K562 (cell line): Measurements from ENCODE around the gene SMIM11. TPM values are rescaled to one million over a fixed set of nuclear protein-coding genes. Genes with fewer than 3 reads are reported as not detected.
"Not testable (repeated sequence)": the region's sequence is repeated elsewhere in the genome, so short reads cannot be mapped to it uniquely, and the experiment has no call there.

Experiments
- ATAC-seq: fragments of 200-7000 bp; cut with Tn5 transposase; 3 replicates; pipeline ENCODE4 v1.9.1; 2020; ENCODE audit warnings: moderate library complexity
- BruUV-seq: library from RNA; stranded (reverse); fragments of 400-500 nt; replicated peaks from 2 replicates; lab custom pipeline; 2021; lab: Mats Ljungman, UMichigan
- CTCF ChIA-PET: fragments of 300-600 bp; formaldehyde crosslinking; extraction: SDS; loops from one replicate; lab custom pipeline; 2021; ENCODE audit warnings: low intra/inter-chr PET ratio; lab: Yijun Ruan, JAX
- POLR2A ChIA-PET: fragments of 300-600, 350-650 bp; sonication (Branson Sonifier 250); formaldehyde crosslinking; extraction: SDS; loops from one replicate; lab custom pipeline; 2021; ENCODE audit warnings: antibody characterized with exemption, inconsistent platforms; lab: Yijun Ruan, JAX
- DNase-seq, 4 experiments: peaks; one replicate each; pipeline versions ENCODE4 v3.0.0 to v3.0.0-alpha.2; 2011 to 2018; ENCODE audit warnings: low spot score in 3 of 4, mixed read lengths in 3 of 4; ENCODE audit errors: extremely low read depth in 1 of 4
- FAIRE-seq: peaks from 2 replicates; lab custom pipeline; 2011; peaks lifted over from hg19 to GRCh38; lab: Jason Lieb, UNC
- H2AFZ ChIP-seq: 2 replicates; pipeline ENCODE4 v1.6.0; 2011; ENCODE audit warnings: low read depth, low read length, control low read depth, inconsistent platforms
- H3K27ac ChIP-seq: fragments of 200-600 bp; 3 replicates; pipeline ENCODE4 v1.8.0; 2011; ENCODE audit warnings: low read depth, mild to moderate bottlenecking, control low read depth, inconsistent platforms, low read length, moderate library complexity, mixed read lengths; ENCODE audit errors: extremely low read depth
- H3K27me3 ChIP-seq, 2 experiments: fragments of 300-600 bp in 1 of 2; 2 replicates in 1 of 2; 3 replicates in 1 of 2; pipeline versions ENCODE4 v1.6.0 to v1.8.0; 2011; ENCODE audit warnings: inconsistent platforms in 2 of 2, low read length in 2 of 2, mild to moderate bottlenecking in 1 of 2, mixed read lengths in 1 of 2, moderate library complexity in 1 of 2; ENCODE audit not compliant: control insufficient read depth in 2 of 2, insufficient read depth in 2 of 2
- H3K36me3 ChIP-seq: fragments of 300-600 bp; 3 replicates; pipeline ENCODE4 v1.8.0; 2011; ENCODE audit warnings: mild to moderate bottlenecking, low read length, inconsistent platforms; ENCODE audit not compliant: control insufficient read depth, insufficient read depth
- H3K4me1 ChIP-seq, 2 experiments: fragments of 200-600 bp in 1 of 2; replicated peaks in 1 of 2; 2 replicates in 1 of 2; 3 replicates in 1 of 2; pipeline versions ENCODE4 v1.5.1 to v1.8.0; 2011; ENCODE audit warnings: inconsistent platforms in 2 of 2, low read length in 2 of 2, mild to moderate bottlenecking in 1 of 2, mixed read lengths in 1 of 2, moderate library complexity in 1 of 2; ENCODE audit not compliant: control insufficient read depth in 2 of 2, insufficient read depth in 2 of 2
- H3K4me2 ChIP-seq: 2 replicates; pipeline ENCODE4 v1.6.1; 2011; ENCODE audit warnings: low read length, control low read depth, inconsistent platforms, mixed read lengths; ENCODE audit not compliant: insufficient read depth
- H3K4me3 ChIP-seq: fragments of 200-600 bp; sonication (generic), shearing (Covaris generic); 2 replicates; pipeline ENCODE4 v1.5.1; 2016; ENCODE audit warnings: control low read depth, inconsistent platforms
- H3K79me2 ChIP-seq: fragments of 200-600 bp; 3 replicates; pipeline ENCODE4 v1.8.0; 2011; ENCODE audit warnings: low read length, inconsistent platforms; ENCODE audit not compliant: control insufficient read depth, insufficient read depth
- H3K9ac ChIP-seq, 2 experiments: 2 replicates each; pipeline versions ENCODE4 v1.6.0 to v1.6.1; 2011; ENCODE audit warnings: low read depth in 2 of 2, low read length in 2 of 2, control low read depth in 1 of 2, inconsistent platforms in 1 of 2, mild to moderate bottlenecking in 1 of 2, mixed read lengths in 1 of 2; ENCODE audit not compliant: insufficient read depth in 1 of 2
- H3K9me1 ChIP-seq: one replicate; pipeline ENCODE4 v1.6.0; 2011; ENCODE audit warnings: inconsistent platforms, mild to moderate bottlenecking, low read length, moderate library complexity; ENCODE audit not compliant: control insufficient read depth, insufficient read depth
- H3K9me3 ChIP-seq: replicated peaks from 2 replicates; pipeline ENCODE4 v1.5.1; 2011; ENCODE audit warnings: low read depth, low read length, inconsistent platforms; ENCODE audit not compliant: control insufficient read depth, insufficient read depth
- H4K20me1 ChIP-seq: replicated peaks from 2 replicates; pipeline ENCODE4 v1.6.1; 2011; ENCODE audit warnings: low read length, inconsistent platforms, mixed read lengths; ENCODE audit not compliant: control insufficient read depth, insufficient read depth
- WGBS: fragments of 100-300 bp; shearing (Covaris generic); methylation state at CpG from one replicate; pipeline ENCODE4 v1.1.6; 2016; ENCODE audit warnings: low coverage, mixed read lengths; ENCODE audit not compliant: insufficient coverage; ENCODE audit errors: missing lambda C conversion rate; 5-methylcytosine and 5-hydroxymethylcytosine counted together
- in situ Hi-C: fragments of 300-500 bp; cut with MboI; formaldehyde crosslinking; loops from 4 replicates; pipeline ENCODE4 v1.15.0; 2018; ENCODE audit warnings: inconsistent platforms, mixed read lengths
- intact Hi-C: fragments of 100-400 bp; cut with micrococcal nuclease; formaldehyde crosslinking; loops from 2 replicates; pipeline ENCODE4 v1.14.2; 2022
- polyA plus RNA-seq, 8 experiments: library from polyadenylated mRNA; depleted of rRNA in 4 of 8; stranded (reverse) in 5 of 8; unstranded in 3 of 8; fragments of >200 nt; fragmentation: Nextera tagmentation in 2 of 8; fragmentation: Illumina TruSeq in 1 of 8; extraction: Ambion mirVana in 2 of 8; extraction: Trizol in 1 of 8; gene quantifications; 2 replicates each; pipeline versions ENCODE4 v1.2.1 to v1.2.3, GENCODE V29; 2011 to 2014; ENCODE audit warnings: inconsistent platforms in 1 of 8, missing spikeins in 1 of 8
- total RNA-seq, 7 experiments: library from RNA; depleted of rRNA in 6 of 7; stranded (reverse); fragments of >200 nt in 6 of 7; fragmentation: Illumina TruSeq in 2 of 7; extraction: Trizol in 2 of 7; gene quantifications; 2 replicates each; pipeline versions ENCODE4 v1.2.1 to v1.2.3, GENCODE V29; 2011 to 2021; ENCODE audit warnings: low replicate concordance in 1 of 7

Gene SMIM11
- total and polyA plus RNA-seq, 9 of the 15 experiments (the other 6 are each of a cell fraction or from before 2014, with no cell fraction given), result 3.9 to 113 (median 25.5) TPM

- H3K79me2 ChIP-seq, H3K9me3 ChIP-seq, H3K9ac ChIP-seq, H2AFZ ChIP-seq, H3K27ac ChIP-seq, H3K36me3 ChIP-seq, DNase-seq, in situ Hi-C loops, CTCF ChIA-PET, H3K27me3 ChIP-seq, ATAC-seq, POLR2A ChIA-PET, H3K9me1 ChIP-seq, intact Hi-C loops, BruUV-seq, FAIRE-seq, H4K20me1 ChIP-seq, H3K4me1 ChIP-seq, H3K4me3 ChIP-seq, H3K4me2 ChIP-seq: not testable (repeated sequence)
- WGBS, result no CpG with 5 or more reads among the region's 2 CpGs
These were observed 31.4 kb downstream of the SMIM11 start for GRCh38 chr21:34406676-34407075.

- H3K36me3 ChIP-seq, H3K4me3 ChIP-seq, H3K4me2 ChIP-seq, H3K4me1 ChIP-seq, H3K9me3 ChIP-seq, POLR2A ChIA-PET, BruUV-seq, in situ Hi-C loops, H3K27ac ChIP-seq, ATAC-seq, CTCF ChIA-PET, DNase-seq, intact Hi-C loops, H4K20me1 ChIP-seq, H3K79me2 ChIP-seq, H3K9me1 ChIP-seq, H3K27me3 ChIP-seq, H3K9ac ChIP-seq, H2AFZ ChIP-seq, FAIRE-seq: not testable (repeated sequence)
- no CpG with 5 or more reads among the region's 9 CpGs for WGBS
These were observed 32.0 kb downstream of the SMIM11 start for GRCh38 chr21:34407294-34407693.

- H3K27me3 ChIP-seq, H3K79me2 ChIP-seq, in situ Hi-C loops, H3K9ac ChIP-seq, ATAC-seq, BruUV-seq, POLR2A ChIA-PET, H3K9me3 ChIP-seq, H4K20me1 ChIP-seq, H3K4me3 ChIP-seq, H3K4me1 ChIP-seq, H3K36me3 ChIP-seq, FAIRE-seq, H3K9me1 ChIP-seq, H3K27ac ChIP-seq, DNase-seq, CTCF ChIA-PET, intact Hi-C loops, H2AFZ ChIP-seq, H3K4me2 ChIP-seq: not testable (repeated sequence)
- WGBS, result no CpG with 5 or more reads among the region's 5 CpGs
These were observed 42.3 kb downstream of the SMIM11 start for GRCh38 chr21:34417448-34418077.

- DNase-seq, H3K36me3 ChIP-seq, H3K27ac ChIP-seq, ATAC-seq, POLR2A ChIA-PET, H3K9me3 ChIP-seq, H3K27me3 ChIP-seq, H4K20me1 ChIP-seq, intact Hi-C loops, H2AFZ ChIP-seq, H3K4me1 ChIP-seq, CTCF ChIA-PET, H3K79me2 ChIP-seq, H3K9me1 ChIP-seq, in situ Hi-C loops, H3K4me2 ChIP-seq, BruUV-seq, H3K9ac ChIP-seq, H3K4me3 ChIP-seq, FAIRE-seq: not testable (repeated sequence)
- WGBS, result no CpG with 5 or more reads among the region's 4 CpGs
These were observed 48.5 kb downstream of the SMIM11 start, which contains the start of gene SMIM34 for GRCh38 chr21:34423805-34424204. Gene SMIM34, minus strand, starts transcription at chr21:34423951. Its CDS starts 112 bp downstream, at chr21:34423839.
